ENCODE data around the gene CSMD2.

GRCh38 chr1:33548721-33549120 lies 616.3 kb downstream of the CSMD2 start:
- TF ChIP-seq CTCF (conservative IDR thresholded peaks at IDR 0.05) (no peak), EZH2 (IDR thresholded peaks at IDR 0.05; ENCODE audit: low read depth) (no peak)

All from PC-9 (cell line).